ENCODE results near the gene YDJC. TPM values are rescaled to one million over a fixed set of nuclear protein-coding genes. Genes with fewer than 3 reads are reported as not detected.

YDJC gene
- total and polyA plus RNA-seq, 12 donors = 2.5 to 36.2 (median 19.5) TPM

DNA sequence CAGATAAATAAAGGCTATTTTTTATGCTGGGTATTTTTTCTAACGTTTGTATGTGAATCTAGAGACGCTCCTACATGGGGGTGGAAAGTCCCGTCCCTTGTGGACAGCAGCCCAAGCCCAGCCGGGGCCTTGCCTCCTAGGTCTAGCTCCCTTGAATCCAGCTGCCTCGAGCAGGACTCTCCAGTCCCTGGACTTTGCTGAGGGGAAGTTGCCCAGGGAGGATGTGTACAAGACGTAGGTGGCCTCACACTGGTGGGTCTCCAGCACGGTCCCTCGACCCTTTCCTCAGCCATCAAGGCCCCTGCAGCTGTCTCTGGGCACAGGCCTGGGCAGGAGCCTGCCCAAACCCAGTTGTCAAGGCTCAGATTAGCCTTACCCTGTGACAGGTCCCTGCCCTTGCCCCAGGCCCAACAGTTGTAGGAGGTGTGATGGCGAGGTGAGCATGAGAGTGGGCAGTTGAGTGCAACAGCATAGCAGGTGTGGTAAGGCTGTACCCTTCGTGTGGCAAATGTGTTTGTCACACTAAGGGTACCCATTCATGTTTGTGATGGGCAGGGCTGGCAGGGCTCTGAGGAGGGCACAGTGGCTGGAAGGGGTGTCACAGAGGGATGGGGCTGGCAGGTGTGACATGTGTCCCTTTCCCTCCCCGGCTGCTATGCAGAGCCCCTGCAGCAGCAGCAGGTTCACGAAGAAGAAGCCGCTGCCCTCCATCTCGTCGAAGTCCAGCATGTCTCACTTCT is 6.1 kb upstream of the YDJC start:
- H3K36me3 ChIP-seq (replicated peaks in 1 of 2) = no peaks in the 10 kb centered on the region
- no peak overlapping the region for H3K27ac ChIP-seq

DNA sequence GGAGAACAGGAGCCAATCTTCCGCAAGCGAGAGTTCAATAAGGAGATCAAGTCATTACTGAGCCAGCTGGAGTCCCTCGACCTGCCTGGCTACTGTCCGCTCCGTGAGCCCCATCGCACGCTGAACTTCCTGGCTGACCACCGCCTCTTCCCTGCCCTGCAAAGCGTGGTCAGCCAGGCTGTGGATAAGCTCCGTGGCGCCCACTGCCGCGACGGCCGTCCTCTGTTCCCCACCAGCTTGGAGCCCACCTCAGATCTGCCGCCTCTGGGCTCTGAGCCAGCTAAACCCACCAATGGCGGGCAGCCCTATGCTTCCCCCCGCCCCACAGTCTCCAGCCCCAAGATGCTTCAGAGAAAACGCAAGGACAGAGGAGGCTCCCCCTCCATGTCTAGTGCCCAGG is 5.0 kb upstream of the YDJC start:
- no peaks in the 10 kb centered on the region for H3K9me3 ChIP-seq (replicated peaks in 1 of 3)
- H3K36me3 ChIP-seq (replicated peaks in 1 of 2) = no peaks in the 10 kb centered on the region
- WGBS, 4 donors = 74 to 87% (median 81%) methylated on average over 9 to 19 of the region's 19 CpGs
- no peak overlapping the region for H3K4me3 ChIP-seq
- DNase-seq = no peak
- intact Hi-C loops (cut with DNase I) = no loop called here
- no peak overlapping the region for H3K27ac ChIP-seq
- H3K27me3 ChIP-seq = no peaks in the 10 kb centered on the region
- no peak for TF ChIP-seq POLR2A (IDR thresholded peaks at IDR 0.05)
- TF ChIP-seq, protein P1, sequence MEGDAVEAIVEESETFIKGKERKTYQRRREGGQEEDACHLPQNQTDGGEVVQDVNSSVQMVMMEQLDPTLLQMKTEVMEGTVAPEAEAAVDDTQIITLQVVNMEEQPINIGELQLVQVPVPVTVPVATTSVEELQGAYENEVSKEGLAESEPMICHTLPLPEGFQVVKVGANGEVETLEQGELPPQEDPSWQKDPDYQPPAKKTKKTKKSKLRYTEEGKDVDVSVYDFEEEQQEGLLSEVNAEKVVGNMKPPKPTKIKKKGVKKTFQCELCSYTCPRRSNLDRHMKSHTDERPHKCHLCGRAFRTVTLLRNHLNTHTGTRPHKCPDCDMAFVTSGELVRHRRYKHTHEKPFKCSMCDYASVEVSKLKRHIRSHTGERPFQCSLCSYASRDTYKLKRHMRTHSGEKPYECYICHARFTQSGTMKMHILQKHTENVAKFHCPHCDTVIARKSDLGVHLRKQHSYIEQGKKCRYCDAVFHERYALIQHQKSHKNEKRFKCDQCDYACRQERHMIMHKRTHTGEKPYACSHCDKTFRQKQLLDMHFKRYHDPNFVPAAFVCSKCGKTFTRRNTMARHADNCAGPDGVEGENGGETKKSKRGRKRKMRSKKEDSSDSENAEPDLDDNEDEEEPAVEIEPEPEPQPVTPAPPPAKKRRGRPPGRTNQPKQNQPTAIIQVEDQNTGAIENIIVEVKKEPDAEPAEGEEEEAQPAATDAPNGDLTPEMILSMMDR (IDR thresholded peaks at IDR 0.05) = no peak
- peaks cover 0 to 3% of the 10 kb centered on the region in 2 donors for H3K4me1 ChIP-seq (replicated peaks in 1 of 2)

More for the DNA sequence above, 6.1 kb upstream of the YDJC start:
- intact Hi-C loops (cut with DNase I) = no loop called here
- TF ChIP-seq POLR2A (IDR thresholded peaks at IDR 0.05) = no peak
- TF ChIP-seq, protein P1 (IDR thresholded peaks at IDR 0.05) = no peak
- Histone ChIP-seq H3K4me3 (no peak overlapping the region), H3K9me3 (replicated peaks in 1 of 3) (no peaks in the 10 kb centered on the region), H3K4me1 (replicated peaks in 1 of 2) (no peaks in the 10 kb centered on the region), H3K27me3 (no peaks in the 10 kb centered on the region)
- WGBS, 4 donors = 69 to 77% (median 76%) methylated on average over 9 to 15 of the region's 15 CpGs
- DNase-seq = no peak

DNA sequence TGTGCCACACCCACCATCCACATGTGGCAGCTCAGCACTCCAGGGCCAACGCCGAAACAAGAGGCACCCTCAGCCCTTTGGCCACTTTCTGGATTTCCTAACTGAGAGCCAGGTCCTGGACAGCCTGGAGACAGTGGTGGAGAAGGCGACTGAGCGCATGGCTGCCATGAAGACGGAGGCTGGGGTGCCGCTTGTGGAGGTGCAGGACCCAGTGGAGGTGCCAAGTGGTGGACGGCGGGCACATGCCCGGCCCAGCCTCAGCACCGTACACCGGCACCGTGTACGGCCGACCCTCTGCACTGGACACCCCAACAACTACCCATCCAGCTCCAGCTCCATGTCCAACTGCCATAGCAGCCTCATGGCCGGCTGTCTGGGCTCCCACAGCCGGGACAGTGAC is 4.3 kb upstream of the YDJC start:
- Histone ChIP-seq H3K27ac (no peak overlapping the region), H3K9me3 (replicated peaks in 1 of 3) (no peaks in the 10 kb centered on the region), H3K4me3 (no peak overlapping the region), H3K36me3 (replicated peaks in 1 of 2) (no peaks in the 10 kb centered on the region), H3K4me1 (replicated peaks in 1 of 2) (peaks cover 3 to 6% of the 10 kb centered on the region in 2 donors), H3K27me3 (no peaks in the 10 kb centered on the region)
- 93 to 100% (median 94%) methylated on average over 2 to 16 of the region's 16 CpGs for WGBS, 4 donors
- intact Hi-C loops (cut with DNase I) = no loop called here
- TF ChIP-seq POLR2A (IDR thresholded peaks at IDR 0.05) = no peak
- TF ChIP-seq, protein P1 (IDR thresholded peaks at IDR 0.05) = no peak
- no peak for DNase-seq

DNA sequence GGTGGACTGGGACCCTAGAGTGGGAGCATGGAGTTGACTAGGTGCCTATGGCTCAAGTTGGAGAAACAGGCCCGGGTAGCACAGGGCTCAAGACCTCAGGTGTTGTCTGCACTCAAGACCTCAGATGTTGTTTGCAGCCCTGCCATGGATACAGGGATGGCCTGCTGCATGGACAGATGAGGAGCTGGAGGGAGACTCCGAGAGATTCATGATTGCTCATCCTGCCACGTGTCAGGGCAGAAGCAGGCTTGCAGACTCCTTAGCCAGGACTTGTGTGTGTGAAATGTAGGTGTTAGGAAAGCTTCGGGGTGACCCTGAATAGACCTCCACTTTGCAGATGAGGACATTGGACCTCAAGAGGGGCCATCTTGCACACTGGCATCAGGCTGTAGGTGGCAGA is 3.7 kb upstream of the YDJC start:
- 87 to 93% (median 90%) methylated on average over 4 of the region's 4 CpGs for WGBS, 4 donors
- no peak for TF ChIP-seq POLR2A (IDR thresholded peaks at IDR 0.05)
- TF ChIP-seq, protein P1 (IDR thresholded peaks at IDR 0.05) = no peak
- DNase-seq = no peak
- Histone ChIP-seq H3K27me3 (no peaks in the 10 kb centered on the region), H3K9me3 (replicated peaks in 1 of 3) (no peaks in the 10 kb centered on the region), H3K36me3 (replicated peaks in 1 of 2) (no peaks in the 10 kb centered on the region), H3K27ac (no peak overlapping the region), H3K4me3 (no peak overlapping the region), H3K4me1 (replicated peaks in 1 of 2) (peaks cover 6 to 12% of the 10 kb centered on the region in 2 donors)
- intact Hi-C loops (cut with DNase I) = no loop called here
